ENCODE results near the gene FOXP1. TPM values are rescaled to one million over a fixed set of nuclear protein-coding genes. Genes with fewer than 3 reads are reported as not detected.

FOXP1 gene
- total and polyA plus RNA-seq, 2 experiments from 2014 or later, result 37.4 to 59.9 TPM

GRCh38 chr3:71584394-71585011, 975 bp upstream of the FOXP1 start:
- 2% methylated on average over 18 of the region's 18 CpGs for WGBS, 2 experiments (ENCODE audit: low coverage in 1 of 2, low lambda C conversion rate in 2 of 2, missing lambda C conversion rate in 2 of 2)

GRCh38 chr3:71582612-71583565, 639 bp downstream of the FOXP1 start:
- Histone ChIP-seq H3K27ac (peak overlapping the region; percentile 81), H3K79me2 (ENCODE audit: insufficient read depth) (peaks cover 71% of the 10 kb centered on the region), H3K36me3 (ENCODE audit: low read depth) (no peaks in the 10 kb centered on the region), H3K9me2 (ENCODE audit: insufficient read depth) (no peaks in the 10 kb centered on the region), H3K9me3 (ENCODE audit: low read depth) (no peaks in the 10 kb centered on the region), H2AFZ (peak overlapping the region; percentile 86), H3F3A (ENCODE audit: insufficient read depth) (peaks cover 37% of the 10 kb centered on the region), H3K4me2 (ENCODE audit: unreplicated experiment) (peak overlapping the region; percentile 98), H4K20me1 (ENCODE audit: insufficient read depth) (no peaks in the 10 kb centered on the region), H3K9ac (peak overlapping the region; percentile 90), H3K4me1 (ENCODE audit: insufficient read depth) (peaks cover 54% of the 10 kb centered on the region), H3K27me3 (replicated peaks; ENCODE audit: insufficient read depth) (no peaks in the 10 kb centered on the region), H3K4me3 (peak overlapping the region; percentile 93)
- 1% methylated on average over 39 to 82 of the region's 84 CpGs for WGBS, 2 experiments (ENCODE audit: low coverage in 1 of 2, low lambda C conversion rate in 2 of 2, missing lambda C conversion rate in 2 of 2)
- peak; percentile 75 for DNase-seq
- no peak for TF ChIP-seq EZH2phosphoT487 (IDR thresholded peaks at IDR 0.05; ENCODE audit: insufficient read depth, low read depth)
- in situ Hi-C loops (cut with MboI), result loop anchor here (25.0 kb wide), 2 partner anchors 471 to 871 kb away; no protein-coding TSS in a partner anchor

More at GRCh38 chr3:71584394-71585011, 975 bp upstream of the FOXP1 start:
- peak; percentile 72 for DNase-seq
- H3K9ac ChIP-seq, result peak overlapping the region; percentile 90
- no peaks in the 10 kb centered on the region for H3K27me3 ChIP-seq (replicated peaks; ENCODE audit: insufficient read depth)
- H3K9me2 ChIP-seq (ENCODE audit: insufficient read depth), result no peaks in the 10 kb centered on the region
- peaks cover 34% of the 10 kb centered on the region for H3F3A ChIP-seq (ENCODE audit: insufficient read depth)
- H3K4me3 ChIP-seq, result peak overlapping the region; percentile 93
- no peaks in the 10 kb centered on the region for H3K9me3 ChIP-seq (ENCODE audit: low read depth)
- H2AFZ ChIP-seq, result peak overlapping the region; percentile 81
- H3K36me3 ChIP-seq (ENCODE audit: low read depth), result no peaks in the 10 kb centered on the region
- TF ChIP-seq EZH2 (IDR thresholded peaks at IDR 0.05; ENCODE audit: insufficient read depth, poor library complexity, severe bottlenecking), result no peak
- peaks cover 38% of the 10 kb centered on the region for H3K4me1 ChIP-seq (ENCODE audit: insufficient read depth)
- H3K79me2 ChIP-seq (ENCODE audit: insufficient read depth), result peaks cover 55% of the 10 kb centered on the region
- H4K20me1 ChIP-seq (ENCODE audit: insufficient read depth), result no peaks in the 10 kb centered on the region
- peak overlapping the region; percentile 98 for H3K4me2 ChIP-seq (ENCODE audit: unreplicated experiment)
- in situ Hi-C loops (cut with MboI), result loop anchor here (25.0 kb wide), 2 partner anchors 472 to 872 kb away; no protein-coding TSS in a partner anchor
- peak overlapping the region; percentile 81 for H3K27ac ChIP-seq

GRCh38 chr3:71582036-71582611, 1.4 kb downstream of the FOXP1 start:
- Histone ChIP-seq H4K20me1 (ENCODE audit: insufficient read depth) (no peaks in the 10 kb centered on the region), H3K4me3 (peak overlapping the region; percentile 93), H3F3A (ENCODE audit: insufficient read depth) (peaks cover 30% of the 10 kb centered on the region), H3K9me2 (ENCODE audit: insufficient read depth) (no peaks in the 10 kb centered on the region), H2AFZ (peak overlapping the region; percentile 86), H3K4me2 (ENCODE audit: unreplicated experiment) (peak overlapping the region; percentile 98), H3K9ac (peak overlapping the region; percentile 90), H3K36me3 (ENCODE audit: low read depth) (no peaks in the 10 kb centered on the region), H3K9me3 (ENCODE audit: low read depth) (no peaks in the 10 kb centered on the region), H3K27ac (peak overlapping the region; percentile 81), H3K4me1 (ENCODE audit: insufficient read depth) (peaks cover 54% of the 10 kb centered on the region), H3K79me2 (ENCODE audit: insufficient read depth) (peaks cover 79% of the 10 kb centered on the region), H3K27me3 (replicated peaks; ENCODE audit: insufficient read depth) (no peaks in the 10 kb centered on the region)
- 1 to 2% methylated on average over 30 to 59 of the region's 59 CpGs for WGBS, 2 experiments (ENCODE audit: low coverage in 1 of 2, low lambda C conversion rate in 2 of 2, missing lambda C conversion rate in 2 of 2)
- DNase-seq, result peak; percentile 71
- in situ Hi-C loops (cut with MboI), result loop anchor here (25.0 kb wide), 2 partner anchors 470 to 870 kb away; no protein-coding TSS in a partner anchor
- TF ChIP-seq EZH2 (IDR thresholded peaks at IDR 0.05; ENCODE audit: insufficient read depth, poor library complexity, severe bottlenecking) (no peak), EZH2phosphoT487 (IDR thresholded peaks at IDR 0.05; ENCODE audit: insufficient read depth, low read depth) (no peak)

GRCh38 chr3:71581457-71582035, 2.0 kb downstream of the FOXP1 start:
- H3K27ac ChIP-seq, result peak overlapping the region; percentile 81
- DNase-seq, result peak; percentile 65

More at GRCh38 chr3:71581457-71582035, 2.0 kb downstream of the FOXP1 start:
- Histone ChIP-seq H3K9me2 (ENCODE audit: insufficient read depth) (no peaks in the 10 kb centered on the region), H3K9ac (peak overlapping the region; percentile 90), H3K9me3 (ENCODE audit: low read depth) (no peaks in the 10 kb centered on the region), H4K20me1 (ENCODE audit: insufficient read depth) (no peaks in the 10 kb centered on the region), H3K4me2 (ENCODE audit: unreplicated experiment) (peak overlapping the region; percentile 98), H3K4me3 (peak overlapping the region; percentile 93), H2AFZ (peak overlapping the region; percentile 86), H3F3A (ENCODE audit: insufficient read depth) (peaks cover 29% of the 10 kb centered on the region), H3K27me3 (replicated peaks; ENCODE audit: insufficient read depth) (no peaks in the 10 kb centered on the region), H3K4me1 (ENCODE audit: insufficient read depth) (peaks cover 49% of the 10 kb centered on the region), H3K79me2 (ENCODE audit: insufficient read depth) (peaks cover 85% of the 10 kb centered on the region), H3K36me3 (ENCODE audit: low read depth) (no peaks in the 10 kb centered on the region)
- 1% methylated on average over 40 to 43 of the region's 53 CpGs for WGBS, 2 experiments (ENCODE audit: low coverage in 1 of 2, low lambda C conversion rate in 2 of 2, missing lambda C conversion rate in 2 of 2)
- in situ Hi-C loops (cut with MboI), result loop anchor here (25.0 kb wide), 2 partner anchors 469 to 869 kb away; no protein-coding TSS in a partner anchor
- TF ChIP-seq EZH2 (IDR thresholded peaks at IDR 0.05; ENCODE audit: insufficient read depth, poor library complexity, severe bottlenecking) (no peak), EZH2phosphoT487 (IDR thresholded peaks at IDR 0.05; ENCODE audit: insufficient read depth, low read depth) (no peak)
